HG02642 (cell line): ENCODE results near the gene ERC1.

Experiments
- ATAC-seq: cut with Tn5 transposase; IDR thresholded peaks from one replicate; pipeline ENCODE4 v1.9.1; 2021; ENCODE audit warnings: mild to moderate bottlenecking; ENCODE audit not compliant: unreplicated experiment, poor library complexity

ERC1 gene

DNA sequence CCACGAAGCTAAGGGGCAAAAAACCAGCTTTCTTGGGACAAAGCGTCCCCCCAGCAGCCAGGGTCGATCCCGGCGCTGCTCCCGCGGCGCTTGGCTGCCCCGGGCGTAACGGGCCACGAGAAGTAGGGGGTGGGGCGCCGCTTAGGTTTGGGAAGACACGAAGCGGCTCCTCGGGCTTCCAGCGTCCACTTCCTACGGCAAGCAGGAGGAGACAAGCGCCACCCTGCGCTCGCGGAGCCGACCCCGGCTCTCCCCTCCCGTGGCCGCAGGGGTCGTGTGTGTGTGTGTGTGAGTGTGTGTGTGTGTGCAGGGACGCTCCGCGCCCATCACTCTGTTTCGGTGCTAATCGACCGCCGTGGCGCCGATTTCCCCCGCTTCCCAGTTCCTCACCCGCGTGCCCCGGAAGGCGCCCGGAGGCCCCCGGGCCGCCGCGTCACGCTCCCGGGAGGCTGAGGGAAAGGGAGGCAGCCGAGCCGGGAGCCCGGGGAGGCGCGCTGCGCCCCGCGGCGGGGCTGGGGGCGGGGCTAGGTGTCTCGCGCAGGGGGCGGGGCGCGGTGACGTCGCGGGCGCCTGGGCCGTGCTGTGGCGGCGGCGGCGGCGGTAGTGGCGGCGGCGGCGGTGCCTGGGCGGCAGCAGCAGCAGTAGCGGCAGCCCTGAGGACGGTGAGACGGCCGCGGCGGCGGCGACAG lies at the start of gene ERC1:
Gene ERC1, plus strand, starts transcription at position 563 of the 689 bp plus-strand sequence. CDS start 36,681 bp downstream, outside the sequence.
- ATAC-seq = peak; percentile 91

DNA sequence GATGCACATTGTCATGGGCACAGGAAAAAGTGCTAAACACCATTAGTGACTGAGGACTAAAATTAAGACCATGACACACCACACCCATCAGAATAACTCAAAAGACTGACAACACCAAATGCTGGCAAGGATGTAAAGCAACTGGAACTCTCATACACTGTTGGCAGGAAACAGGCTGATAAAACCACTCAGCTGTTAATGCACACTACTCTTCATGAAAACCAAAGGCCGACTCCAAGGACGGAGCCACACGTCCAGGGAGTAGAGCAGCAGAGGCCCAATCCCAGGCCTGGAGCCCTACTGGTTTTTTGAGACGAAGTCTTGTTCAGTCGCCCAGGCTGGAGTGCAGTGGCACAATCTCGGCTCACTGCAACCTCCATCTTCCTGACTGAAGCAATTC lies 48.0 kb upstream of the ERC1 start:
- ATAC-seq = no peak

DNA sequence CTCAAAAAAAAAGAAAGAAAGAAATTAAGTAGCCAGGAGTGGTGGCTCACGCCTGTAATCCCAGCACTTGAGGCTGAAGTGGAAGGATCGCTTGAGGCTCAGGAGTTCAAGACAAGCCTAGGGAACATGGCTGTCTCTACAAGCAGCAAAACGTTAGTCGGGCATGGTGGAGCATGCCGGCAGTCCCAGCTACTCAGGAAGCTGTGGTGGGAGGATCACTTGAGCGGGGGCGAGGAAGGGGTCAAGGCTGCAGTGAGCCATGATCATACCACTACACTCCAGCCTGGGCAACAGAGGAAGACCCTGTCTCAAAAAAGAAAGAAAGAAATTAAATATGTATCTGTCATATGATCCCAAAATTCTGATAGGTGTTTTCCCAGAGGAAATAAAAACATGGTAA lies 46.8 kb upstream of the ERC1 start:
- no peak for ATAC-seq

DNA sequence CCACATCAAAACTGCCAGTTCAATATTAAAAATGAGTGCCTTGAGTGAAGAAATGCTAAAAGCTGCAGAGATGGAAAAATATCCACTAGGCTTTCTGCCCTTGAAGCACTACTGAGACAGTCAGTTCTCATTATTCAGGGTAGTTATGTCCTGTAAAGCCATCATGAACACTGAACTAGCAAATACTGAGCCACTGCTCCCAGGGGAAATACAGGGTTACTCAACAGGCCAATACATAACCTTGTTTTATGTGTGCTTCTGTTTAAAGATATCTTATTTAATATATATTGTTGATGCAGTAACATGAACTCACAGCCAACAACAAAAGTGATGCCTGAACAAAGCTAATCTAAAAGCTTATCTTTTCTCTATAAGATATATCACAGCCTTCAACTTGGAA lies 44.8 kb upstream of the ERC1 start:
- ATAC-seq = no peak

DNA sequence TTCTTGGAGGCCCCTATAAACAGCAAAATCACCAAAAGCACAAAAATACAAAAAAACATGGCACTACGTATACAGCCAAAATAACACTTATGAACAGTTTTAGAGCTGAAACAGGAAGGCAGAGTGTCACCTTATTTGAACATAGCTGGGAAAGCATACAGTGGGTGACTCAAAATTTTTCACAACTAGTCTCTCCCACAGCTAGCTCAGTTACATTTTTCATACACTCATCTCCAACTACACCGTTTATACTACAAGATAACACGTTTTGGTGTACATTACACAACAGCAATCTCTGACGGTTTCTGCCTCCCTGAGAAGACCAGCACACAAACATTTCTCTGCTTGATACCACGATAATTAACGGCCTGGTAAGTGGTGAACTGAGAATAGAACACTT lies 44.4 kb upstream of the ERC1 start:
- no peak for ATAC-seq

DNA sequence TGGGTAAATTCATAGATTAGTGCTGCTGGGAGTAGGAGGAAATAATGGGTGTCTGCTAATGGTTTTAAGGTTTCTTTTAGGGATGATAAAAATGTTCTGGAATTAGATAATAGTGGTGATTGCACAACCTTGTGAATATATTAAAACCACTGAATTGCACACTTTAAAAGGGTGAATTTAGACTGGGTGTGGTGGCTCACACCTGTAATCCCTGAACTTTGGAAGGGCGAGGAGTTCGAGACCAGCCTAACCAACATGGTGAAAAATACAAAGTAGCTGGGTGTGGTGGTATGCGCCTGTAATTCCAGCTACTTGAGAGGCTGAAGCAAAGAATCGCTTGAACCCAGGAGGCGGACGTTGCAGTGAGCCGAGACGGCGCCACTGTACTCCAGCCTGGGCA lies 42.8 kb upstream of the ERC1 start:
- ATAC-seq = no peak

DNA sequence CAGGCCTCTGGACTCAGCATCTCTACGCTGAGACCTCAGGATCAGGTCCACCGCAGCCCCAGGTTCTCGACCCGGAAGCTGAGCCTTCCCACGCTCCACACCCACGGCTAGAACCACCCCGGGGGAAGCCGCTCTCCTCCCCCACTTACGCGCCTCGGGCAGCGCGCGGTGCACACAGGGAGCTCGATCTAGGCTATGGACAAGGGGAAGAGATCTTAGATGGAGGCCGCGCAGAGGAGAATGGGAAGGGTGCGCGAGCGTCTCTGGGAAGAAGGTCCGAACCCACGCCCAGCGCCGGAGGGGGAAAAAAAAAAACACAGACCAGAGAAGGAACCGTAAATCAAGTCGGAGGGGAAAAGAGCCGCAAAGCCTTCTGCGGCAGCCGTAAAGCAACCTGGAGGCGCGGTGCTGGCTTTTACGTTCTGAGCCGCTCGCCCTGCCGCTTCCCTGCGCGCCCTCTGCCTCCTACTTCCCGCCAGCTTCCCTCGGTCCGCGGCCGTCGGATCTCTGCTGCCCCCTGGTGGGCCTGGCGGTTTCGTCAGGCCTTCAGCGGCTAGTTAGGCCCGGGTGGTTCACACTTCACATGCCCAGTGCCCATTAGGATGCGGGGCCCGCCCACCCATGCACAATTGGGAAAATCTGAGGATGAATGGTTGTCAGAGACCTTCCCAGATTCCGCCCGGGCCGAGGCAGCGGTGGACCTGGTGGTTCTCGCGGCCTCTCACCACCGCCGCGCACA lies 41.4 kb upstream of the ERC1 start, which contains the start of gene RAD52:
Gene RAD52, minus strand, starts transcription at position 242 of the 739 bp plus-strand sequence. CDS start 16,636 bp downstream, outside the sequence.
- peak; percentile 90 for ATAC-seq

DNA sequence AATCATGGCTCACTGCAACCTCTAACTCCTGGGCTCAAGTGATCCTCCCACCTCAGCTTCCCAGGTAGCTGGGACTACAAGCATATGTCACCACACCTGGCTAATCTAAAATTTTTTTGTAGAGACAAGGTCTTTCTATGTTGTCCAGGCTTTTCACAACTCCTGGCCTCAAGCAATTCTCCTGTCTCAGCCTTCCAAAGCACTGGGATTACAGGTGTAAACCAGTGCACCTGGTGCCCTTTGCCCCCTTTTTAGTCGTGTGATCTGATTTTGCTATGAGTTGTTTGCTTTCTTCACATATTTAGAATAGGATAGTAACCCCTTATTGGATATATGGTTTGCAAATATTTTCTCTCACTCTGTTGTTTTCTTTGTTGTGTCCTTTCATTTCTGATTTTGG lies 39.8 kb upstream of the ERC1 start:
- no peak for ATAC-seq

DNA sequence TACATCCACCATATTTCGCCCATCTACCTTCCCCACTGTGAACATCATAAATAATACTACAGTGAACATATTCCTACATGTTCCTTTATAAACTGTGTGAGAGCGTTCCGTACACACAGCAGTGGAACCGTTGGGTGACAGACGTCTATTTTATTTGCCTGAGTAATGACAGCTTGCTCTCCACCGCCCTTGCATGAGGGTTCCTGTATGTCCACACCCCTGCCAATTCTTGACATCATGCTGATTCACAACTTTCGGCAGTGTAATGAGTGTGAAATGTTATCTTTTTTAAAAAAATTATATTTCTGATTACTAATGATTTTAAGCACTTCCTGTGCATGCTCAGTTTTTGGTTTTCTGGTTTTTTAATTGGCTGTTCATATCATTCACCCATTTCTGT lies 37.2 kb upstream of the ERC1 start:
- no peak for ATAC-seq

DNA sequence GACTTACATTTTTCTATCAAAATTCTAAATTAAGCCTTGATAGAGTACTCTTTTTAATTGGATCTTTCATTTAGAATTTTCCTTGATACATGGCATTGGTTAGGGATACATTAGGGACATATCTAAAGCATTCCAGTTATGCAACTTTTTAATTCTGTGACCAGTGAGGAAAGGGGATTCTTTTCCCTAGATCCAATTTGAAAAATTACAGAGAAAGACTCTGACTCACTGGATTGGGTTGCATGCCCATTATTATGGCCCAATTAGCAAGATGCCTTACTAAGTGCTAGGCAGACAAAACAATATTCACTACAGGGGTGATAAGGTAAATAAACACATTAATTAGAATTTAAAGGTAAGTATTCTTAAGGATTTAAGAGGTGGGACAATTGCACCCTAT lies 36.3 kb upstream of the ERC1 start:
- no peak for ATAC-seq

DNA sequence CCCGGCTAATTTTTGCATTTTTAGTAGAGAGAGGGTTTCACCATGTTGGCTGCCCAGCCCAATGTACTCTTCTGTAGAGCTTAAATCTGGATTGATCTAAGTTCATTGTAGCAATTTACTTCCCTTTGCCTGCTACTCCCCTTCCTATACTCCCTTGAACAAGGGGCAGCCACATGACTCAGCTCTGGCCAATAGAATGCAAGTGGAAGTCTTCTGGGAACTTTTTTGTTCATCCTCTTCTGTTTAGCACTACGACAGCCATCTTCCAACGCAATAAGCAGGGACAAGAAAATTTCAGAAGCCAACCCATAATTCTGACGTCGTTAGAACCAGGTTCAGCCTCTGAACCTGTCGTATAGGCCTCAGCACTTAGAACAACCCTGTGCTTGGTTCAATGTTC lies 35.1 kb upstream of the ERC1 start:
- ATAC-seq = no peak

DNA sequence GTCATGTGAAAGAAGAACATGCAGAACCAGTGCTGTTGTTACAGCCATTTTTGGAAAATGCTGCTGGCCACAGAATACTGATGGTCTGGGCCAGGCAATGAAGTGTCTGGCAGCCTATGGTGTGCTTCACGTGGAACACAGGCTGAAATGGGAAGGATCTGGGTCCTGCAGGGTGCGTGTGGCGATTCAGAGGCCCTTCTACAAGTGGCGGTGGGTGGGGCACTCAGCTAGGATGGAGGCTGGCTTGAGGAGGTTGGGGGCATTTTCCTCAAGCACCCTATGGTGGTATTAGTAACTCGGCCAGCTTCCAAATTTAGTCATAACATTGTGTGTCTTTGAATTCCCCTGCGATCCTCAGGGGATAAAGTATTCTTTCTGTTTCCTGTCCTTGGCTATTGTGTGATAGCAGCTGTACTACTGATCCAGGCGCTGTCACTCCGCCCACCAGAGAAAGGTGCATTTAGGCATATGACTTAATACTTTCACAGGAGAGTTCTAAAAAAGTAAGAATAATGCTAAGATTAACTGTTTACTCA lies 32.4 kb upstream of the ERC1 start:
- ATAC-seq = peak; percentile 57

DNA sequence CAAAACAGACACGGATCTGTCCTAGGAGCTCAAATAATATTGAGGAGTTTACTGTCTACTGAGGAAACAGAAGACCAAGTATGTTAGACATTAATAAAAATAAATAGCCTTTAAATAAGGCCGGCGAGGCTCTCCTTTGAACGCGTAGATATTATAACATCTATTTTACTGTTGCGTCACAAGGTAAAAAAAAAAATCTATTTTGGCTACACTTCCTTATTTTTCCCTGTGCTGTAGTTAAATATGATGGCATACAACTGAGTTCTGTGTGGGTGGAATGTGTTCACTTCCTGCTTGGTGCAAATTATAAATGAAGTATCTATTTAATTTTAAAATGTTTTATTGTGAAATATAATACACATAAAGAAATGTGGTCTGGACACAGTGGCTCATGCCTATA lies 24.3 kb upstream of the ERC1 start:
- ATAC-seq = no peak

DNA sequence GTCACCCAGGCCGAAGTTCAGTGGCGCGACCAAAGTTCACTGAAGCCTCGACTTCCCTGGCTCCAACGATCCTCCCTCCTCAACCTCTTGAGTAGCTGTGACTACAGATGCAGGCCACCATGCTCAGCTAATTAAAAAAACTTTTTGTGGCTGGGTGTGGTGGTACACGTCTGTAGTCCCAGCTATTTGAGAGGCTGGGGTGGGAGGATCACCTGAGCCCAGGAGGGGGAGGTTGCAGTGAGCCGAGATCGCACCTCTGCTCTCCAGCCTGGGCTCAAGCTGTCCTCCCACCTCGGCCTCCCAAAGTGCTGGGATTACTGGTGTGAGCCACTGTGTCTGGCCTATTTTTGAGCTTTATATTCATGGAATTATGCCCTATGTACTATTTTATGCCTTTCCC lies 23.4 kb upstream of the ERC1 start:
- no peak for ATAC-seq

DNA sequence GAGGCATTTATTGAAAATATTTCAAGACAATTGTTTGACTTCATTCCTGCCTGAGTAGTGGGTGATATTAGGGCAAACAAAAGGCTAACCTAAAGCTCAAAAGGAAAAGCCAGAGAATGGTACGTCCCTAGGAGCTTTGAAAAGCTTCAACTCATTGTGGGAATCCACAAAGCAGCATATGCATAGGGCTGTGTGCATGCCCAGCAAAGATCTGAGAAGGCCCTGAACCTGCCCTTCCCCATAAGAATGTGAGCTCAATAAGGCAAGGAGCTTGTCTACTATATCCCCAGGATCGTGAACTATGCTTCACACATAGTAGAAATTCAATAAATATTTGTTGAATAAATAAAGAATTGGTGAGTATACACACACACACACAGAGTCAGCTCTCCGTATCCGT lies 22.5 kb upstream of the ERC1 start:
- ATAC-seq = no peak

DNA sequence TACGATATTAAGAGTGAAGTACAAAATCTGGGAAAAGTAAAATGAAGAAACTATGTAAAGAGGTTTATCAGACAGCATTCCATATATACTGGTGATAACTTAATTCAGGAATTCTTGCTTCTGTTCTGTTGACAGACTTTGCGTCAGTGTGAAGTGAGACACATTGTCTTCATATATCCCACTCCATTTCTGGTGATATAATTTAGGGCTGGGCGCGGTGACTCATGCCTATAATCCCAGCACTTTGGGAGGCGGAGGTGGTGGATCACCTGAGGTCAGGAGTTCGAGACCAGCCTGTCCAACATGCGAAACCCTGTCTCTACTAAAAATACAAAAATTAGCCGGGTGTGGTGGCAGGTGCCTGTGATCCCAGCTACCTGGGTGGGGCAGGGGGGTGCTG lies 21.2 kb upstream of the ERC1 start:
- no peak for ATAC-seq

DNA sequence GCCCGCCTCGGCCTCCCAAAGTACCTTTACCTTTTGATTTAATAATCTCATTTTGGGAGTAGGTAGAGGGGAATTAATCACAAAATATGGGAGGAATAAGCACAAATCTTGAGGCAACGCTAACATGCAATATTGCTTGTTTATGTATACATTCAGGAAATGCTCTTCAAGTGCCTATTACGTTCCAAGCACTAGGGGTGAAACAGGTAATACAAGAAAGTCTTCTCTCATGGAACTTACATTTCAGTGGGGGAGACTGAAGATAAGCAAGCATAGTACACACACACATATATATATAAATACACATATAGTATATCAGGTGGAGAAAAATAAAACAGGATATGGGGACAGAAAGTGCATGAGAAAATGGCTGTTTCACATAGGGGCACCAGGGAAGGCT lies 19.0 kb upstream of the ERC1 start:
- ATAC-seq = no peak

DNA sequence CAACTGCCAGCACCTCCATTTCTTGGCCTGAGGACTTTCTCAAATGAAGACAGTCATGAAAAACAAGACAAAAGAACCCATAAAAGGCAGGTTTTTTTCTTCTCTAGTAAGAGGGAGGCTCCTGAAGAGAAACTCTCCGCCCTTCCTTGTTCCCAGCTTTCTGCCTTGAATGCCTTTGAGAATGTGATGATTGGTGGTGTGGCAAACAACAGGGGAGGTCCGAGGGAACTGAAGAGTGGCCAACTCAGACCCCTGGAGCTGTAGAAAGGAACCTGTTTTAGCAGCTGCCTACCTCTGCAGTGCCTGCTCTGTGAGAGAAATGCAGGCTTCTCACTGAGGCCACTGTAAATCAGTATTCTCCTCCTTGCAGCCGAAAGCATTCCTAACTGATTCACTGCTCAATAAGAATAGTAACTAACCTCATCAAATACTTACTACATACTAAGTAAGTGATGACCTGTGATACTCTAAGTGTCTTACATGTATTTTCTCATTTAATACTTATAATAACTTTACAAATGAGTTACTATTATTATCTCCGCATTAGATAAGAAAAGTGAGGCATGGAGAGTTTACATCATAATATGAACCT lies 16.7 kb upstream of the ERC1 start:
- ATAC-seq = no peak

DNA sequence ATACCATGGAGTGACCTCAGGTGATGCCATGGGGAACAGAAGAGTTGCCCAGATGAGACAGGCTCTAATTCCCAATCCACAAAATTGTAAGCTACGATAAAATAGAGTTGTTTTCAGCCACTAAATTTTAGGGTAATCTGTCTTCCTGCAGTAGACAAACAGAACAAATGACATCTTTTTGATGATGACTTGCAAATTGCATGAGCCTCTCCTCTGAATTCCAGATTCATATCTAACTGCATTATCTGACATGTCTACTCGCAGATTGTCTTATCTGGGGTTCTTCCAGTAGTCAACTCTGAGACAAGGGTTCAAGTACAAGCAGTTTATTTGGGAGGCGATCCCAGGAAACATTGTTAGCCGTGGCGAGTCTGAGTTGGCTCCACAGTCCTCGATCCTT lies 14.4 kb upstream of the ERC1 start:
- ATAC-seq = no peak

DNA sequence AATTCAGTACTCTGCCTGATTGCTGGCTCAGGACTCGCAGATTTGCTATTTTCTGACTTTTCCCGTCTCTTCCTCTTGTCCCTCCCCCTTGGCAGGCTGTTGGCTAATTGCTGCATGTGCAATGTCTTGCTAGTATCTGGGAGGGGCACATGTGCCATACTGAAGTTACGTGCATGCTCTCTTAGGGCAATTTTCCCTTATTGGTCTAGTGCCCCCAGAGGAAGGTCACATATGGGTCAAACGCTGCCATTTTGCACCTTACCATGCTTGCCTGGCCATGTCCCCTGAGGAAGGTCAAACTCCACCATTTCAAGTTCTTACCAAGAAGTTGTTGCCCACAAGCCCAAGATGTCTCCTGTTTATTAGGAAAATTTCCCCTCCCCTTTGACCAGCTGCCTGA lies 13.9 kb upstream of the ERC1 start:
- no peak for ATAC-seq

DNA sequence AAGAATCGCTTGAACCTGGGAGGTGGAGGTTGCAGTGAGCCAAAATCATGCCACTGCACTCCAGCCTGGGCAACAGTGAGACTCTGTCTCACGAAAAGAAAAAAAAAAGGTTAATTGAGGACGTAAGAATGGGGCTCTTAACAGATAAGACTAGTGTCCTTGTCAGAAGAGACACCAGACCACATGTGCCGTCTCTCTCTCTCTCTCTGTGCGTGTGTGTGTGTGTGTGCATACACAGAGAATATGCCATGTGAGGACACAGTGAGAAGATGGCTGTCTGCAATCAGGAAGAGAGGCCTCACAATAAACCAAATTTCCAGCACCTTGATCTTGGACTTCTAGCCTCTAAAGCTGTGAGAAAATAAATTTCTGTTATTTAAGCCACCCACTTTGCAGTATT lies 11.7 kb upstream of the ERC1 start:
- no peak for ATAC-seq
